Caco-2 (cell line): ENCODE results near the gene EXOC6B. TPM values are rescaled to one million over a fixed set of nuclear protein-coding genes. Genes with fewer than 3 reads are reported as not detected.

Source experiments
- BruUV-seq: library from RNA; stranded (reverse); fragments of 400-500 nt; replicated peaks from 2 replicates; lab custom pipeline; 2021; lab: Mats Ljungman, UMichigan
- CTCF ChIA-PET: fragments of 300-600 bp; sonication (Branson Sonifier 250); formaldehyde crosslinking; loops from one replicate; lab custom pipeline; 2022; ENCODE audit warnings: antibody characterized with exemption; lab: Charles Lee
- POLR2A ChIA-PET: fragments of 300-600 bp; sonication (Branson Sonifier 250); formaldehyde crosslinking; loops from one replicate; lab custom pipeline; 2022; ENCODE audit warnings: antibody characterized with exemption; lab: Charles Lee
- DNase-seq, 2 experiments: peaks; one replicate each; pipeline versions ENCODE4 v3.0.0 to v3.0.0-alpha.2; 2020 to 2022
- H3K27me3 ChIP-seq: replicated peaks from 2 replicates; pipeline ENCODE4 v1.6.0; 2011; ENCODE audit warnings: low read length; ENCODE audit not compliant: control insufficient read depth, insufficient read depth
- H3K36me3 ChIP-seq: 2 replicates; pipeline ENCODE4 v1.5.1; 2011; ENCODE audit warnings: low read length; ENCODE audit not compliant: control insufficient read depth, insufficient read depth
- H3K4me1 ChIP-seq: fragments of 250-450 bp; sonication (Bioruptor Pico); 2 replicates; pipeline ENCODE4 v1.5.1; 2020; ENCODE audit warnings: mild to moderate bottlenecking
- H3K4me3 ChIP-seq: 2 replicates; pipeline ENCODE4 v1.5.1; 2011; ENCODE audit warnings: low read depth, mild to moderate bottlenecking, control low read depth, low read length
- H3K9me3 ChIP-seq: fragments of 250-450 bp; sonication (Bioruptor Pico); 2 replicates; pipeline ENCODE4 v1.5.1; 2020; ENCODE audit warnings: mild to moderate bottlenecking, moderate library complexity
- H3K27ac Mint-ChIP-seq: one replicate; pipeline ENCODE4 v1.8.0; 2022; ENCODE audit warnings: mixed read lengths; ENCODE audit not compliant: unreplicated experiment
- H3K27me3 Mint-ChIP-seq: one replicate; pipeline ENCODE4 v1.8.0; 2022; ENCODE audit warnings: mixed read lengths; ENCODE audit not compliant: insufficient read depth, unreplicated experiment
- H3K36me3 Mint-ChIP-seq: one replicate; pipeline ENCODE4 v1.8.0; 2022; ENCODE audit warnings: mild to moderate bottlenecking, mixed read lengths; ENCODE audit not compliant: insufficient read depth, unreplicated experiment
- H3K4me1 Mint-ChIP-seq: one replicate; pipeline ENCODE4 v1.8.0; 2022; ENCODE audit warnings: low read depth, mixed read lengths; ENCODE audit not compliant: unreplicated experiment
- H3K4me3 Mint-ChIP-seq: one replicate; pipeline ENCODE4 v1.8.0; 2022; ENCODE audit warnings: mild to moderate bottlenecking, moderate library complexity, mixed read lengths; ENCODE audit not compliant: unreplicated experiment
- H3K9me3 Mint-ChIP-seq: one replicate; pipeline ENCODE4 v1.8.0; 2022; ENCODE audit warnings: mixed read lengths; ENCODE audit not compliant: unreplicated experiment
- CTCF ChIP-seq, 2 experiments: fragments of 200-600 bp in 1 of 2; IDR thresholded peaks; 1 replicate in 1 of 2; 2 replicates in 1 of 2; pipeline versions ENCODE4 v1.5.1 to v1.8.0; 2011 to 2022; ENCODE audit warnings: antibody characterized with exemption in 1 of 2, control low read depth in 1 of 2, inconsistent platforms in 1 of 2, low read depth in 1 of 2, low read length in 1 of 2, mild to moderate bottlenecking in 1 of 2, moderate library complexity in 1 of 2; ENCODE audit not compliant: insufficient read depth in 1 of 2, severe bottlenecking in 1 of 2, unreplicated experiment in 1 of 2
- intact Hi-C: fragments of 100-400 bp; cut with micrococcal nuclease; formaldehyde crosslinking; loops from one replicate; pipeline ENCODE4 v1.10.0; 2022; ENCODE audit not compliant: unreplicated experiment
- total RNA-seq: library from RNA; stranded (reverse); gene quantifications from 2 replicates; pipeline ENCODE4 v1.2.3, GENCODE V29; 2022

EXOC6B gene
- total RNA-seq, 1 experiment from 2014 or later = 36.1 TPM

- Histone ChIP-seq H3K4me1 (peaks cover 5% of the 10 kb centered on the region), H3K27me3 (no peaks in the 10 kb centered on the region), H3K4me3 (no peak overlapping the region), H3K36me3 (no peaks in the 10 kb centered on the region), H3K9me3 (peaks cover 10% of the 10 kb centered on the region)
- Mint-ChIP-seq H3K36me3 (no peaks in the 10 kb centered on the region), H3K9me3 (peaks cover 34% of the 10 kb centered on the region), H3K27me3 (no peaks in the 10 kb centered on the region), H3K27ac (no peak overlapping the region), H3K4me3 (no peak overlapping the region), H3K4me1 (peaks cover 6% of the 10 kb centered on the region)
- intact Hi-C loops = no loop called here
- no peak for DNase-seq
- ChIA-PET POLR2A (no interaction called here), CTCF (no interaction called here)
- BruUV-seq = no TSS peak
- TF ChIP-seq CTCF (IDR thresholded peaks at IDR 0.05; ENCODE audit: insufficient read depth in 1 of 2, low read depth in 1 of 2, low read length in 1 of 2, severe bottlenecking in 1 of 2, unreplicated experiment in 1 of 2) = no peak
These were observed 157.2 kb downstream of the EXOC6B start for GRCh38 chr2:72668647-72669046.

GRCh38 chr2:72665448-72665847 lies 160.4 kb downstream of the EXOC6B start:
- no peaks in the 10 kb centered on the region for H3K4me1 Mint-ChIP-seq
- H3K9me3 Mint-ChIP-seq = peaks cover 24% of the 10 kb centered on the region
- peaks cover 10% of the 10 kb centered on the region for H3K9me3 ChIP-seq
- H3K27me3 Mint-ChIP-seq = no peaks in the 10 kb centered on the region
- no peaks in the 10 kb centered on the region for H3K27me3 ChIP-seq
- no peaks in the 10 kb centered on the region for H3K36me3 Mint-ChIP-seq
- no peak for DNase-seq
- no peaks in the 10 kb centered on the region for H3K4me1 ChIP-seq
- intact Hi-C loops = no loop called here
- H3K27ac Mint-ChIP-seq = no peak overlapping the region
- no TSS peak for BruUV-seq
- no peaks in the 10 kb centered on the region for H3K36me3 ChIP-seq
- CTCF ChIA-PET = interaction anchor here (0.7 kb wide), 1 partner anchor 44 kb away, joined by 3 read pairs; no protein-coding TSS in a partner anchor
- POLR2A ChIA-PET = no interaction called here
- no peak overlapping the region for H3K4me3 ChIP-seq
- H3K4me3 Mint-ChIP-seq = no peak overlapping the region
- TF ChIP-seq CTCF (IDR thresholded peaks at IDR 0.05; ENCODE audit: insufficient read depth in 1 of 2, low read depth in 1 of 2, low read length in 1 of 2, severe bottlenecking in 1 of 2, unreplicated experiment in 1 of 2) = no peak

- Mint-ChIP-seq H3K4me1 (no peaks in the 10 kb centered on the region), H3K4me3 (no peak overlapping the region), H3K27me3 (no peaks in the 10 kb centered on the region), H3K9me3 (peaks cover 16% of the 10 kb centered on the region), H3K36me3 (no peaks in the 10 kb centered on the region), H3K27ac (no peak overlapping the region)
- H3K9me3 ChIP-seq = peaks cover 2% of the 10 kb centered on the region; the same call in 1 of the 2 replicates
- H3K4me3 ChIP-seq = no peak overlapping the region
- no peak for TF ChIP-seq CTCF (IDR thresholded peaks at IDR 0.05; ENCODE audit: insufficient read depth in 1 of 2, low read depth in 1 of 2, low read length in 1 of 2, severe bottlenecking in 1 of 2, unreplicated experiment in 1 of 2)
- no peaks in the 10 kb centered on the region for H3K27me3 ChIP-seq
- no TSS peak for BruUV-seq
- no peaks in the 10 kb centered on the region for H3K36me3 ChIP-seq
- no peaks in the 10 kb centered on the region for H3K4me1 ChIP-seq
- ChIA-PET POLR2A (no interaction called here), CTCF (no interaction called here)
- no peak for DNase-seq
- intact Hi-C loops = no loop called here
These were observed 163.8 kb downstream of the EXOC6B start for GRCh38 chr2:72661985-72662384.
